Activated naive CD4-positive, alpha-beta T cell treated with Interleukin-2 at 50 U/mL for 16 hours (primary cell): Measurements from ENCODE around the gene ABO.
"Not testable (repeated sequence)": the region's sequence is repeated elsewhere in the genome, so short reads cannot be mapped to it uniquely, and the experiment has no call there.

Experiments
- DNase-seq: peaks from one replicate; pipeline ENCODE4 v3.0.0-alpha.2; 2020

Gene ABO

GRCh38 chr9:133221994-133222393, 53.0 kb downstream of the ABO start:
- DNase-seq: not testable (repeated sequence)

- no peak for DNase-seq
Measured at GRCh38 chr9:133221177-133221809, 53.7 kb downstream of the ABO start.

GRCh38 chr9:133218049-133218975, 56.7 kb downstream of the ABO start:
- not testable (repeated sequence) for DNase-seq

- not testable (repeated sequence) for DNase-seq
Measured at GRCh38 chr9:133217333-133217988, 57.5 kb downstream of the ABO start.

GRCh38 chr9:133214276-133214675, 60.7 kb downstream of the ABO start:
- DNase-seq: not testable (repeated sequence)

- no peak for DNase-seq
Measured at GRCh38 chr9:133210609-133211008, 64.4 kb downstream of the ABO start.

- no peak for DNase-seq
Measured at GRCh38 chr9:133210202-133210532, 64.8 kb downstream of the ABO start.

GRCh38 chr9:133209327-133210201, 65.4 kb downstream of the ABO start:
- not testable (repeated sequence) for DNase-seq

GRCh38 chr9:133208880-133209300, 66.1 kb downstream of the ABO start, which contains the start of gene OBP2B:
Gene OBP2B (minus strand): TSS chr9:133209250. CDS start chr9:133209199, 51 bp downstream.
- not testable (repeated sequence) for DNase-seq

GRCh38 chr9:133208171-133208879, 66.7 kb downstream of the ABO start:
- not testable (repeated sequence) for DNase-seq

- no peak for DNase-seq
Measured at GRCh38 chr9:133207540-133208170, 67.3 kb downstream of the ABO start.

- DNase-seq: no peak
Measured at GRCh38 chr9:133207021-133207531, 67.9 kb downstream of the ABO start.

- no peak for DNase-seq
Measured at GRCh38 chr9:133205996-133206931, 68.7 kb downstream of the ABO start.

GRCh38 chr9:133205481-133205887, 69.5 kb downstream of the ABO start:
- DNase-seq: not testable (repeated sequence)
